C4-2B (cell line): Measurements from ENCODE around the gene CACNA1B.

Source experiments
- H3K27ac ChIP-seq: fragments of 450-650 bp; 2 replicates; pipeline ENCODE4 v1.5.1; 2017
- ZFX ChIP-seq: fragments of 450-650 bp; IDR thresholded peaks from 2 replicates; pipeline ENCODE4 v1.6.1; 2017
- TF ChIP-seq, protein P1 (sequence below): fragments of 450-650 bp; conservative IDR thresholded peaks from 2 replicates; pipeline ENCODE4 v1.5.1; 2017; ENCODE audit warnings: mild to moderate bottlenecking

Gene CACNA1B

DNA sequence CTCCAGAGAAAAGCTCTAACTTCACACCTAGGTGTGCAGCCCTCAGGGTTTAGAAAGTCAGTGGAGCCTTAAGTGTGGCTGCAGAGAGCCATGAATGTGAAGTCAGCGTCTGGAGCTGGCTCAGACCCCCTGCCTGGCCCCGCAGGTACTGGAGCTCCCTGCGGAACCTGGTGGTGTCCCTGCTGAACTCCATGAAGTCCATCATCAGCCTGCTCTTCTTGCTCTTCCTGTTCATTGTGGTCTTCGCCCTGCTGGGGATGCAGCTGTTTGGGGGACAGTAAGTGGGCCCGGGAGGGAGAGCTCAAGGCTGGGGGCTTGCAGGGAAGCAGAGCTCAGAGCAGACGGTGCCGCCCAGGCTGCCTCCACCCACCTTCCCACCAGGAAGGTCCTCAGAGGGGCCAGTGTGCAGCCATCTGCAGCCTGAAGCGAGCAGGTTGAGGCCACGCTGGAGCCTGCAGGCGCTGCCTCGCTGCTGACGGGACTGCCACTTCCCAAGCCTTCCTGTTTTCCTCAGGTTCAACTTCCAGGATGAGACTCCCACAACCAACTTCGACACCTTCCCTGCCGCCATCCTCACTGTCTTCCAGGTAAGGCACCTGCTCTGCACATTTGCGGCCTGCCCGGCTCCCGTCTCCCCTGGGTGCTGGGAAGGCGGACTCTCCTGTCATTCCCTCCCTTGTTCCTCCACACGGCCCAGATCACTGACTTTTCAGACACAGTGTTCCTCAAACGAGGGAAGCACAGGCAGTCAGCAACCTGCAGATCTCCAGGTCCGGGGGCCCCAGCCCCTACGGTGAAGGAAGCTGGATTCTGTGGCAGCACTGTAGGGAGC, 108.9 kb downstream of the CACNA1B start:
- no peak overlapping the region for H3K27ac ChIP-seq
- TF ChIP-seq ZFX: no peak
- TF ChIP-seq, protein P1, sequence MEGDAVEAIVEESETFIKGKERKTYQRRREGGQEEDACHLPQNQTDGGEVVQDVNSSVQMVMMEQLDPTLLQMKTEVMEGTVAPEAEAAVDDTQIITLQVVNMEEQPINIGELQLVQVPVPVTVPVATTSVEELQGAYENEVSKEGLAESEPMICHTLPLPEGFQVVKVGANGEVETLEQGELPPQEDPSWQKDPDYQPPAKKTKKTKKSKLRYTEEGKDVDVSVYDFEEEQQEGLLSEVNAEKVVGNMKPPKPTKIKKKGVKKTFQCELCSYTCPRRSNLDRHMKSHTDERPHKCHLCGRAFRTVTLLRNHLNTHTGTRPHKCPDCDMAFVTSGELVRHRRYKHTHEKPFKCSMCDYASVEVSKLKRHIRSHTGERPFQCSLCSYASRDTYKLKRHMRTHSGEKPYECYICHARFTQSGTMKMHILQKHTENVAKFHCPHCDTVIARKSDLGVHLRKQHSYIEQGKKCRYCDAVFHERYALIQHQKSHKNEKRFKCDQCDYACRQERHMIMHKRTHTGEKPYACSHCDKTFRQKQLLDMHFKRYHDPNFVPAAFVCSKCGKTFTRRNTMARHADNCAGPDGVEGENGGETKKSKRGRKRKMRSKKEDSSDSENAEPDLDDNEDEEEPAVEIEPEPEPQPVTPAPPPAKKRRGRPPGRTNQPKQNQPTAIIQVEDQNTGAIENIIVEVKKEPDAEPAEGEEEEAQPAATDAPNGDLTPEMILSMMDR: no peak

DNA sequence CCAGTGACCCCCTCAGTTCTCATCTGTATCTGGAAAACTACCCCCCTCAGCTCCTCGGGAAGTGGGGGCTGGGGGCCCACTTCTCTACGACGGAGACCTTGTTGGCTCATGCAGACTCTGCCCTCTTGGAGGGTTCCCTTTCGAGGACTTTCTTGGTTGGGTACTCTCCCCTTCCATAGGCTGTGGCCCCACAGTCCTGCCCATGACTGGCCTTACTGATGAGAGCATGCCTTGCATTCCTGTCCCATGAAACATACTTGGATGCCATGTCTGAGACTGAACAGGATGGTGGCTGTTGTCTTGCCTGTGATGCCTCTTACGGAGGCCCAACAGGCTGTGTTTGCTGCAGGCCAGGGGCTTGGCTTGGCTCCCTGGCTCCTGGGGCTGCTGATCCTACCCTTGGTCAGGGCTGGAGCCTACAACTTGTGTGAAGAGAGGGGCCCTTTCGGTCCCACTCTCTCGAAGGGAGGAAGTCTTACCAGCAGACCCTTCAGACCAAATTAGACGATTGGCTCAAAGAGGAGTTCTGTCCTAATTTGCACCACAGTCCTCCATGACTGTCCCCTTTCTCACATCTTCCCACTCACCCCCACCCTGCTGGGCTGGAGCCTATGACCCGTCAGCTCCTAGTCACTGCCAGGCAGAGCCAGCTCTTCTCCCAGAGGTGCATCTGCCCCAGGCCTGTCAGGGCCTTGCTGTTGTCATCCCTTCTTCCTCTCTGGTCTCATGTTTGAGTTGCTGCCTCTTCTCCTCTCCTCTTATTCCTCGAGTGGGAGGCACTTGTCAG, 109.9 kb downstream of the CACNA1B start:
- TF ChIP-seq, protein P1: no peak
- no peak for TF ChIP-seq ZFX
- no peak overlapping the region for H3K27ac ChIP-seq

DNA sequence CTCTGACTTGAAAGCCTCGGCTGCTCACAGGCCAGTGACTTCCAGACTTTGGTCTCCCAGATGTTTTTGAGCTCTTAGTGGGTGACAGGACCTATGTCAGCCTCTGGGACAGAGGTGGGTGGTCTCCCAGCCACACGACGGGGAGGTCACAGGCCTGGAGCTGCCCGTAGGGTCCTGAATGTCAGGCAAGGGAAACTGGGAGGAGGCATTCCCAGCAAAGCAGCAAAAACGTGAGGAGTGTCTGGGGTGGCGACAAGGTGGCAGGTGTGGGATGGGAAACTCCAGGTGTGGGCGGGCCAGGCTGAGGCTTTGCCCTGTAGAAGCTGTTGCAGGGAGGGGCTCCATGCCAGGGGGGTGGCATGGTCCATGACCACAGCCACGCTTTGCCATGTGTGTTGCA, 110.5 kb downstream of the CACNA1B start:
- no peak overlapping the region for H3K27ac ChIP-seq
- no peak for TF ChIP-seq ZFX
- TF ChIP-seq, protein P1: no peak

DNA sequence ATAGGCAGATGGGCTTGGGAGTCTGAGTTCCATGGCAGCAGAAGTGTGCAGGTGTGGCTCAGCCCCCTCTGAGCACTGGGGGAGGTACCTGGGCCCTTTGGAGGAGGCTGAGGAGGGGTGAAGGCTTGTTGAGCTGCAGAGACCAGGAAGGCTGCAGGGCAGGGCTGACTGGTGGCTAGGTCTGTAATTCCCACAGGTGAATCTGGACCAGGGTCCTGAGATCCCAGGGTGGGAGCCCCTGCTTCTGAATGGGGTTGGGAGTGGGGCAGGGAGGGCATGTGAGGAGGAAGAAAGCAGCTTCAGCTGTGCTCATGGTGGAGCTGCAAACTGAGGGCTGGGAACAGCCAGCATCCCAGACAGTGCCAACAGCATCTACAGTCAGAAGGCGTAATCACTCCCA, 111.1 kb downstream of the CACNA1B start:
- no peak overlapping the region for H3K27ac ChIP-seq
- TF ChIP-seq, protein P1: no peak
- TF ChIP-seq ZFX: no peak

DNA sequence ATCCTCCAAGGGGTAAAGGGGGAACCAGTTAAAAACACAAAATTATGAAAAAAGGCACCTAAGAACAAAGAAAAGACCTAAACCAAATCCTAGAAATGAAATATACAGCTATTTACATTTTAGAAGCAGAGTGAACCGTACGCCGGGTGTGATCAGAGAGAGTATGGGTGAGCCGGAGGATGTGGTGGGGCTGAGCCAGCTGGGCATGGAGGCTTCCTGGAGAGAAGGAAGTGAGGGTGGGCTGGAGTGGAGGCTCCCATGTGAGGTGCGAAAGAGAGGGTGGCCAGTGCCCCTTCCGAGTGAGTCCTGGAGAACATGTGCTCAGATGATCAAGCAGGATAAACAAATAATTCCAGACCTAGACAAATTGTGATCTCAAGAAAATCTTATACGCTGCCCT, 111.6 kb downstream of the CACNA1B start:
- H3K27ac ChIP-seq: no peak overlapping the region
- TF ChIP-seq ZFX: no peak
- TF ChIP-seq, protein P1: no peak

DNA sequence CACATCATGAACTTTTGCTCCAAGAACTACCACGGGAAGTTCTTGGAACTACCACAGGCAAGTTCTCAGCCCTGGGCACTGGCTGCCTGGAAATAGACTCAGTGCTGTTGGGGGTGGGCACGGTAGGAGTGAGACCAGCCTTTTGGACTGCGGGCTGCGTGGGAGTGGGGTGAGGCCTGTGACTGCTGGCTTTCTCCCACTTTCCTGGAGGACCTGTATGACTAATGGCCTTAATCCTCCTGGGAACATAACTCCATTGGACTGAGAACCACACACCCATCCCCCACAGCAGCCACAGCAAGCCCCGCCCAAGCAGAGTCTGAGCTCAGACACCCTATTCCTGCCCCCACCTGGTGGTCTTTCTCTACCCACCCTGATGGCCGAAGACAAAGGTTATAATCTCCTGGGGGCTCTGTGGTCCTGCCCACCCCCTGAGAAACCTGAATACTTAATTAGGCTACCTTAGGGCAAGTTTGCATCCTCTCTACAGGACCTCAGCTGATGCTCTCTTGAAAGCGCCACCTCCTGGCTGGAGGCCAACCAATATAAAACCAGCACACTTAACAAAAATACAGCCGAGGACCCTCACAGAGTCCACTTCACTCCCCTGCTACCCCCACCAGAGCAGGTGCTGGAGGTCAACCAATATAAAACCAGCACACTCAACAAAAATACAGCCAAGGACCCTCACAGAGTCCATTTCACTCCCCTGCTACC, 112.6 kb downstream of the CACNA1B start:
- no peak overlapping the region for H3K27ac ChIP-seq
- TF ChIP-seq, protein P1: no peak
- TF ChIP-seq ZFX: no peak
